ENCODE measurements around the gene MGAT5B. TPM values are rescaled to one million over a fixed set of nuclear protein-coding genes. Genes with fewer than 3 reads are reported as not detected.

Gene MGAT5B, protein sequence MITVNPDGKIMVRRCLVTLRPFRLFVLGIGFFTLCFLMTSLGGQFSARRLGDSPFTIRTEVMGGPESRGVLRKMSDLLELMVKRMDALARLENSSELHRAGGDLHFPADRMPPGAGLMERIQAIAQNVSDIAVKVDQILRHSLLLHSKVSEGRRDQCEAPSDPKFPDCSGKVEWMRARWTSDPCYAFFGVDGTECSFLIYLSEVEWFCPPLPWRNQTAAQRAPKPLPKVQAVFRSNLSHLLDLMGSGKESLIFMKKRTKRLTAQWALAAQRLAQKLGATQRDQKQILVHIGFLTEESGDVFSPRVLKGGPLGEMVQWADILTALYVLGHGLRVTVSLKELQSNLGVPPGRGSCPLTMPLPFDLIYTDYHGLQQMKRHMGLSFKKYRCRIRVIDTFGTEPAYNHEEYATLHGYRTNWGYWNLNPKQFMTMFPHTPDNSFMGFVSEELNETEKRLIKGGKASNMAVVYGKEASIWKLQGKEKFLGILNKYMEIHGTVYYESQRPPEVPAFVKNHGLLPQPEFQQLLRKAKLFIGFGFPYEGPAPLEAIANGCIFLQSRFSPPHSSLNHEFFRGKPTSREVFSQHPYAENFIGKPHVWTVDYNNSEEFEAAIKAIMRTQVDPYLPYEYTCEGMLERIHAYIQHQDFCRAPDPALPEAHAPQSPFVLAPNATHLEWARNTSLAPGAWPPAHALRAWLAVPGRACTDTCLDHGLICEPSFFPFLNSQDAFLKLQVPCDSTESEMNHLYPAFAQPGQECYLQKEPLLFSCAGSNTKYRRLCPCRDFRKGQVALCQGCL
- 0.42 TPM for total RNA-seq

DNA sequence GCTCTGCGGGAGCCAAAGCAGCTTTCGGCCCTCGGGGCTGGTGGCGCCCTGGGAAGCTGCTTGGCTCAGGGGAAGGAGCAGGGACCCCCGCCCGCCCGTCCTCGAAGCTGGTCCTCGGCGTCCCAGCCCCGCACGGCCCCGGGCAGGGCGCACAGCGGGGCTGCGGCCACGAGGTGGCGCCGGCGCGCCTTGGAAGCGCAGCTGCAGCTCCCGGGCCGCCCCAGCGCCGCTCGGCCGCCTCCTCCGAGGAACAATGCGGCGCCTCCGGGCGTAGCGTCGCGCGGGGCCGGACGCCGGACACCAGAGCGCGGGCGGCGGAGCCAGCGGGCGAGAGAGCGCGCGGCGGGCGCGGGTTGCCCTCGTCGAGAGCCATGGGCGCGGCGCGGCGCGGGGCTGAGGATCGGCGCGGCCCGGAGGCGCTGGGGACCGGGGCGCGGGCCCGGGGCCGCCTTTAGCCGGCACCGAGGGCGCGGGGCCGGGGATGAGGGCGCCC lies at the start of gene MGAT5B:
Gene MGAT5B, plus strand, starts transcription at position 229 of the 493 bp plus-strand sequence. CDS start 626 bp downstream, outside the sequence.
- Histone ChIP-seq H3K9me3 (ENCODE audit: low read depth, low read length) (no peaks in the 10 kb centered on the region), H3K4me1 (ENCODE audit: insufficient read depth, low read length) (peaks cover 6% of the 10 kb centered on the region), H3K4me3 (ENCODE audit: low read length) (no peak within 1 kb of the TSS), H3K27me3 (ENCODE audit: insufficient read depth, low read length) (peaks cover 22% of the 10 kb centered on the region)

DNA sequence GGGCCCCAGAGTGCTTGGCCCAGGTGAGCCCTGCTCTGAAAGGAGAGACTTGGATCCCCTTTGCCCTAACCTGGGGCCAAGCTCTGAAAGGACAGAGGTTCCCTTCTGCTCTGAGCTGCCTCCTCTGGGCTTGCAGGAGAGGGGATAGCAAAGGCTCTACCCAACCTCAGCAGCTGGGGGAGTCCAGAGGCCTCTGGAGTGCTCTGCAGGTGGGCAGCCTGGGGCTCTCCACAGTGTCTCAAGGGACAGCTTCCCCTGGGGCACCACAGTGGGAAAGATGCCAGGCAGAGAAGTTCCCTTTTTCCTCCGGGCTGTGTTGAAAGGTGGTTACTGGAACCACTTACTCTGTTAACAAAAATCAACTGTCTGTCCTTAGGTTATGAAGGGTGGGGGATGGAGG lies 48.2 kb upstream of the MGAT5B start:
- H3K27me3 ChIP-seq (ENCODE audit: insufficient read depth, low read length) = no peaks in the 10 kb centered on the region
- no peaks in the 10 kb centered on the region for H3K9me3 ChIP-seq (ENCODE audit: low read depth, low read length)
- no peak overlapping the region for H3K4me3 ChIP-seq (ENCODE audit: low read length)
- H3K4me1 ChIP-seq (ENCODE audit: insufficient read depth, low read length) = no peaks in the 10 kb centered on the region

DNA sequence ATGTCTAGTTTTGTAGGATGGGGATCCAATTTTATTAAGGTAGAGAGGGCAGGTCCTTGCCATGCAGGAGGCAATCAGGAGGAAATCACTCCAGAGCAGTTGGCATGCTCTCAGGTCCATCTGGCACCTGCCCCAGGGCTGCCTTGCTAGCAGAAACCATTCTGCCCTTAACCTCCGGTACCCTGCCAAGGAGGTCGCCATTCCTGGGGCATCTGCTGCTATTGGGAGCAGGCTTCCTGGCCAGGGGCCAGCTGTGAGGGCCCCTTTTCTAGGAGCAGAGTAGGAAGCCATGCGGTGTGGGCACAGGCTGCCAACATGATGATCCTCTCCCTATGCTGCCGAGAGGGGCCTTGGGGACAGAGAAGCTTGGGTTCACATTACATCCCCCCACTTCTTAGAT lies 47.6 kb upstream of the MGAT5B start:
- no peak overlapping the region for H3K4me3 ChIP-seq (ENCODE audit: low read length)
- no peaks in the 10 kb centered on the region for H3K4me1 ChIP-seq (ENCODE audit: insufficient read depth, low read length)
- no peaks in the 10 kb centered on the region for H3K27me3 ChIP-seq (ENCODE audit: insufficient read depth, low read length)
- no peaks in the 10 kb centered on the region for H3K9me3 ChIP-seq (ENCODE audit: low read depth, low read length)

DNA sequence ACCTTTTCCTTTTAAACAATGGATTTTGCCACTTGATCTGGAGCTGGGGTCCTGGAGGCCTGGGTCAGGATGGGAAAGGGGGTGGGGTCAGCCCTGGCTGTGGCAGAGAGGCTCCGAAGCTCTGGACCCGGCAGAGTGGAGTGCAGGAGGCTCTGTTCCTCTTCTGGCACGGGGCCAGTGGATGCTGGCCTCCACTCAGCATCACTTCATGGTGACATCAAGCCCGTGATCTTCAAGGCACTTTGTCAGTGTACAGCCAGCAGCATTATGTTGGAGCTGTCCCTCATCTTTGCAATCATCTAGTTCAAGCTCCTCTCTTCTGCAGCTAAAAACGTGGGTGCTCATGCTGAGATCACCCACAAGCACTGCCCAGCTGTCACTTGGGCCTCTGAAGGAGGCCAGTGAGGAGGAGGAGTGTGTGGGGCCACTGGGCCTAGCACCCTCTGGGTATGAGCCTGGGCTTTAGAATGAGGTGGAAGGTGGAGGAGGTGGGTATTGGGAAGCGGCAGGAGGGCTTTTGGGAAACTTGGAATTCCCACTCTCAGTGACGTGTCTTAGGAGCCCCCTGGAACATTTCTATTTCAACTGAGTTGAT lies 45.9 kb upstream of the MGAT5B start:
- Histone ChIP-seq H3K27me3 (ENCODE audit: insufficient read depth, low read length) (no peaks in the 10 kb centered on the region), H3K9me3 (ENCODE audit: low read depth, low read length) (no peaks in the 10 kb centered on the region), H3K4me1 (ENCODE audit: insufficient read depth, low read length) (no peaks in the 10 kb centered on the region), H3K4me3 (ENCODE audit: low read length) (no peak overlapping the region)

DNA sequence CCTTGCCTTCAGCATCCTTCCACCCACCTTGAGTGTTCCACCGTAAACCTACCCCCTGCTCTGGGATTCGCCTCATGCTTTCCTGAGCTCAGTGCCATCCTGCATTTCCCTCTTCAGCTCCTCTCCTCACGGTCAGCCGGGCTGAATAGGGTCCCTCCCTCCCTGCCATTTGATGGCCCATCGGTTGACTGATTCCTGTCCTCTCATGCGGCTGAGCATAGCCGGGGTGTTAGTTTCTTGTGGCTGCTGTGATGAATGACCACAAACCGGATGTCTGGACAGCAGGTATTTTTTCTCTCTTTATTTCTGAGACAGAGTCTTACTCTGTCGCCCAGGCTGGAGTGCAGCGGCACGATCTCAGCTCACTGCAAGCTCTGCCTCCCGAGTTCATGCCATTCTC lies 44.1 kb upstream of the MGAT5B start:
- H3K4me1 ChIP-seq (ENCODE audit: insufficient read depth, low read length) = no peaks in the 10 kb centered on the region
- no peaks in the 10 kb centered on the region for H3K9me3 ChIP-seq (ENCODE audit: low read depth, low read length)
- H3K4me3 ChIP-seq (ENCODE audit: low read length) = no peak overlapping the region
- no peaks in the 10 kb centered on the region for H3K27me3 ChIP-seq (ENCODE audit: insufficient read depth, low read length)

DNA sequence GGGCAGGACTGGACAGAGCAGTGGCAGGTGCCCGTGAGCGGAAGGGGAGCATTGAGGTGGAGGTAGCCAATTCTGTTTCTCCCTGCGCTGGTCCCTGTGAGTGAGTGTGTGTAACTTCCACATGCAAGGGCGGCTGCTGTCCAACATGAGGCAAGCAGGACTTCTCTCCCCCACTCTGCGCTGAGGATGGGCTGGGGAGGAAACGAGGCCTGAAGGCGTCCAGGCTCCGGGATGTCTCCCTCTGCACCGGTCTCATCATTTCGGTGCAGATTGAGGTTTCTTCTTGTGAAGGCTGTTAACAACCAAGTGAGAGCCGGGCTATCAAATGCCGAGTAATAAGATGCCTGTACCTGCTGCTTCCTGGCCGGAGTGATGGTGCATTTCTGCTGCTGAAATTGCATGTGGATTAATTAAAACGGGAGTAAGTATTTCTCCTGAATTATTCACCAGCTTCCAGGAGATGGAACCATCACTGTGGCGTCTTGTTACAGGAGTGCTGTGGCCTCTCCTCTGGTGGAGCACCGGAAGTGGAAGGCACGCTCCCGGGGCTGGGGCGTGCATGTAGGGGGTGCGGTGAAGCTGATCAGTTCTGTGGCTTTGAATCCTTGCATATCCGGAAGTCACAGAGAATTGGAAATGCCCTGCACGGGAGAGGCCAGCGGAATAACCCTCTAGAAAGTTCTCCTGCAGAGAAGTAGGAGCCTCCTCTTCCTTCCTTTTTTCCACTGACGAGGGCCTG lies 41.7 kb upstream of the MGAT5B start:
- H3K27me3 ChIP-seq (ENCODE audit: insufficient read depth, low read length) = no peaks in the 10 kb centered on the region

DNA sequence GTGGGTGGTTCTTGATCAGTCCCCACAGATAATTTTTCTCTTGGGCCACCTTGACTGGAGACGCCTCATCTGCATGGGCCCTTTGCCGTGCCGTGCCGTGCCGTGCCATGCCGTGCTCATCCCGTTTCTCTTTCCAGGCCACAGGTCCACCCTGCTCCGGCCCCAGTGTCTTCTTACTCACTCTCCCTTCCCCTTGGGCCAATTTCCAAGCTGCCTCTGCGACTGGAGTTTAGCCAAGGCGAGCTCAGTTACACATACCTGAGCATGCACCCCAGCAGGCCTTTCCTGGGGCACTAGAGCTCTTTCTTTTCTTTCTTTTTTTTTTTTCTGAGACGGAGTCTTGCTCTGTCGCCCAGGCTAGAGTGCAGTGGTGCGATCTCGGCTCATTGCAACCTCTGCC lies 40.5 kb upstream of the MGAT5B start:
- no peaks in the 10 kb centered on the region for H3K9me3 ChIP-seq (ENCODE audit: low read depth, low read length)
- no peaks in the 10 kb centered on the region for H3K4me1 ChIP-seq (ENCODE audit: insufficient read depth, low read length)
- H3K4me3 ChIP-seq (ENCODE audit: low read length) = no peak overlapping the region
- no peaks in the 10 kb centered on the region for H3K27me3 ChIP-seq (ENCODE audit: insufficient read depth, low read length)

More for the DNA sequence above, 41.7 kb upstream of the MGAT5B start:
- Histone ChIP-seq H3K4me1 (ENCODE audit: insufficient read depth, low read length) (no peaks in the 10 kb centered on the region), H3K4me3 (ENCODE audit: low read length) (no peak overlapping the region), H3K9me3 (ENCODE audit: low read depth, low read length) (no peaks in the 10 kb centered on the region)

DNA sequence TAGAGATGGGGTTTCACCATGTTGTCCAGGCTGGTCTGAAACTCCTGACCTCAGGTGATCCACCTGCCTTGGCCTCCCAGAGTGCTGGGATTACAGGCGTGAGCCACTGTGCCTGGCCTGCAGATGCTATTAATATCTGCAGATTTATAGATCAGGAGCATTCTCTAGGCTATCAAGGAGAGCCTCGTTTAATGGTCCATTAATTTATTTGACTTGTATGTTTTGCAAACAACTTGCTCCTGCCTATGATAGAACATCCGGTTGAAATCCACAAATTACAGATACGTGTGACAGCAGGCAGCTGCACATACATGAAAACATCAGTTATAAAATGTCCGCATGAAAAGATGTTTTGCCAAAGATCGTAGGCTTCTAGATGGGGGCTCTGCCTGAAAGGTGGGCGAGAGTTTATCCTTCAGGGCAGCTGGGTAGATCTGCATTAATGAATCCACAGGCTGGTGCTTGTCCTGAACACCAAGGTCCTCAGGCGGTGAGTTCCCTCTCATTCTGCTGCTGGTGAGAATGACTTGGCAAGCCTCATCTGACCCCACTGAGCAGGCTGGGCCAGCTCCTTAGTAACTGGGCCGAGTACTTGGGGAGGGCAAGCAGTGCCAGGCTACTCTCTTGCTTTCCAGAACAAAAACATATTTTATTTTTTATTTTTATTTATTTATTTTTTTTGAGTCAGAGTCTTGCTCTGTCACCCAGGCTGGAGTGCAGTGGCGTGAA lies 37.1 kb upstream of the MGAT5B start:
- Histone ChIP-seq H3K27me3 (ENCODE audit: insufficient read depth, low read length) (no peaks in the 10 kb centered on the region), H3K9me3 (ENCODE audit: low read depth, low read length) (no peaks in the 10 kb centered on the region), H3K4me1 (ENCODE audit: insufficient read depth, low read length) (no peaks in the 10 kb centered on the region), H3K4me3 (ENCODE audit: low read length) (no peak overlapping the region)

DNA sequence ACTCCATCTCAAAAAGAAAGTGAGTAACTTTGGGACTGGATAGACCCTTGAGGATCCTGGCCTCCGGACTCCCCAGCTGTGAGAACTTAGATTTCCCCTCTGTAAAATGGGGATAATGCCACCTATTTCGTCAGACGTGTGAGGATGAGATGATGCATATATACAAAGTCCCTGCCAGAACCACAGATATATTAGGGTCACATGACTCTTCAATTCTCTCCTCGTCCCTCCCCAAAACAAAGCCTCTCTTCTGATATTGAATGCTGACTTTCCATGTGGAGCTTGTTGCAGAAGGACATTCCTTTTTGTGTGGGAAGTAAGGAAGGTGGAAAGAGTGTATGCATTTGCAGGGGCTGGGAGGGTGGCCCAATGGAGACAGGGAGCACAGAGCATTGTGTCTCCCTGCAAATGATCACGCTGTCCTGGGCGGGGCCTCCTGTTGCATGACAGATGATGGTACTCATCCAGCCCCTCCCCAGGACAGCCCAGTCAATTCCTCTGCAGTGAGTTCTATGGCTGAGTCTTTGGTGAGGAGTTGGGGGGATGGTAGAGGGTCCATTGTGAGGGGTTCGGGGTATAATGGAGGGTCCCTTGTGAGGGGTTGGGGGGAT lies 35.1 kb upstream of the MGAT5B start:
- no peaks in the 10 kb centered on the region for H3K9me3 ChIP-seq (ENCODE audit: low read depth, low read length)
- no peaks in the 10 kb centered on the region for H3K27me3 ChIP-seq (ENCODE audit: insufficient read depth, low read length)
- H3K4me1 ChIP-seq (ENCODE audit: insufficient read depth, low read length) = no peaks in the 10 kb centered on the region
- no peak overlapping the region for H3K4me3 ChIP-seq (ENCODE audit: low read length)

DNA sequence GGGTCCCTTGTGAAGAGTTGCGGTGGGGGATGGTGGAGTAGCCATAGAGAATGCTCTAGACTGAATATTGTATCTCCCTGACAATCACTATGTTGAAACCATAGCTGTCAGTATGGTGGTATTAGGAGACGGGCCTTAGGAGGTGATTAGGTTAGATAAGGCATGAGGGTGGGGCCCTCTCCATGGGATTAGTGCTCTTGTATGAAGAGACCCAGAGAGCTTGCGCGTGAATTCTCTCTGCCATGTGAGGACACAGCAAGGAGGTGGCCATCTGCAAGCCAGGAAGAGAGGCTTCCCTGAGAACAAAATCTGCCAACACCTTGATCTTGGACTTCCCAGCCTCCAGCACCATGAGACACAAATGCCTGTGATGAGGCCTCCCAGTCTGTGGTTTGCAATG lies 34.5 kb upstream of the MGAT5B start:
- Histone ChIP-seq H3K9me3 (ENCODE audit: low read depth, low read length) (no peaks in the 10 kb centered on the region), H3K4me3 (ENCODE audit: low read length) (no peak overlapping the region), H3K27me3 (ENCODE audit: insufficient read depth, low read length) (no peaks in the 10 kb centered on the region), H3K4me1 (ENCODE audit: insufficient read depth, low read length) (no peaks in the 10 kb centered on the region)

DNA sequence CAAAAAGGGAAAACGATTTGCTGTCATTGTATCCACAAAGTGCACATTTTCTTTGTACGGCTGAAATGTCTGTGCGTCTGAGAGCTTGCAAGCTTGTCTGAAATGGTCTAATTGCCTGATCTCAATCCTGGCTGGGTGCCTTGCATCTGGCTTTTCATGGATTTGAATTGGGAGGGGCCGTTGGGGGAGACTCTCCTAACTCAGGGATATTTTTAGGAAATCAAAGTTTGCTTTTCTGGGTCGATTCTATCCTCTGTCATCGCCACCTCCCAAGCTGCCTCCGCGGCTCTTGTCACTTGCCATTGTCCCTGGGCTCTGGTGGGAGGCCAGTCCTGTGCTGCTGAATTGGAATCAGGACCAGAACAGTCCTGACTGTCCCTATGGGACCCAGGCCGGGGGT lies 33.3 kb upstream of the MGAT5B start:
- Histone ChIP-seq H3K4me3 (ENCODE audit: low read length) (no peak overlapping the region), H3K9me3 (ENCODE audit: low read depth, low read length) (no peaks in the 10 kb centered on the region), H3K27me3 (ENCODE audit: insufficient read depth, low read length) (peaks cover under 1% of the 10 kb centered on the region), H3K4me1 (ENCODE audit: insufficient read depth, low read length) (peaks cover 6% of the 10 kb centered on the region)

DNA sequence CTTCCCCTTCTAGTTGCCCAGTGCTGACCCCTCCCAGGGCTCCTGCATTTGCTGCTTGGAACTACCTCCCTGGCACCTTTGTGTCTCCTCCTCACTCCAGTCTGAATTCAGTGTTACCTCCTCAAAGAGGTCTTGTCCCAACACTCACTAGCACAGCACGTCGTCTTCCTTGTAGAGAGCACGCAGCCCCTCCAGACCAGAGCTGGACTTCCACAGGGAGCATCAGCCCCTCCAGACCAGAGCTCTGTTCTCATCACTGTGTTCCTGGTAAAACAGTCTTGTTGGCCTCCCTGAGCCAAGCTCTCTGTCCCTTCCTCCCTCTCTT lies 27.8 kb upstream of the MGAT5B start:
- no peaks in the 10 kb centered on the region for H3K9me3 ChIP-seq (ENCODE audit: low read depth, low read length)
- peaks cover 24% of the 10 kb centered on the region for H3K27me3 ChIP-seq (ENCODE audit: insufficient read depth, low read length)
- no peak overlapping the region for H3K4me3 ChIP-seq (ENCODE audit: low read length)
- H3K4me1 ChIP-seq (ENCODE audit: insufficient read depth, low read length) = peaks cover 6% of the 10 kb centered on the region

DNA sequence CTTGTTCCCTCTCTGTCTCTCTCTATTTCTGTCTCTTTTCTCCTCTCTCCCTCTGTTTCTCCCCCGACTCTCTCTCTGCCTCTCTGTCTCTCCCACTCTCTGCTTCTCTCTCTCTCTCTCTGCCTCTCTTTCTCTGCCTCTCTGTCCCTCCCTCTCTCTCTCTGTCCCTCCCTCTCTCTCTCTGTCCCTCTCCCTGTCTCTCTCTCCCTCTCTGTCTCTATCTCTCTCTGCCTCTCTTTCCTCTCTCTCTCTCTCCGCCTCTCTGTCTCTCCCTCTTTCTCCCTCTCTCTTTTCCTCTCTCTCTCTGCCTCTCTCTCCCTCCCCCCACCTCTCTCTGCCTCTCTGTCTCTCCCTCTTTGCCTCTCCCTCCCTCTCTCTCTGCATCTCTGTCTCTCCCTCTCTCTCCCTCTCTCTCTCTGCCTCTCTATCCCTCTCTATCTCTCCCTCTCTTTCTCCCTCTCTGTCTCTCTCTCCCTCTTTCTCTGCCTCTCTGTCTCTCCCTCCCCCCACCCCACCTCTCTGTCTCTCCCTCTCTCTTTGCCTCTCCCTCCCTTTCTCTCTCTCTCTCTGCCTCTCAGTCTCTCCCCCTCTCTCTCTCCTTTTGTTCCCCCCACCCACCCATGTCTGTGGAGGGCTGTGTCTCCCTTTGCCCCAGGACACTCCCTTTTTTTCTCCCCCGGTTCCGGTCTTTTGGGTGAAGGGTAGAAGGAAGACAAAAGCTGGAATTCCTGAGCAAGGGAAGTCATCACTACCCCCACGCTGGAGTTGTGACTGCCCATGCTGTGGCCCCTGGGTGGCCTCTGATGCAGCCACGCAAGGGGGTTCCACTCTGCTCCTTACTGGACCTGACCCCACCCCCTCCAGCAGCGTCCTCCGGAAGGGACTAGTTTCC lies 27.1 kb upstream of the MGAT5B start:
- peaks cover 24% of the 10 kb centered on the region for H3K27me3 ChIP-seq (ENCODE audit: insufficient read depth, low read length)
- H3K9me3 ChIP-seq (ENCODE audit: low read depth, low read length) = no peaks in the 10 kb centered on the region
- H3K4me1 ChIP-seq (ENCODE audit: insufficient read depth, low read length) = peaks cover 6% of the 10 kb centered on the region
- H3K4me3 ChIP-seq (ENCODE audit: low read length) = no peak overlapping the region

Data from mononuclear cell (primary cell).